ENCODE data around the gene BMPR1B.

- no peak for TF ChIP-seq RAD21 (conservative IDR thresholded peaks at IDR 0.05 in 1 of 2, IDR thresholded peaks at IDR 0.05 in 1 of 2)
- no peak for TF ChIP-seq JUN (IDR thresholded peaks at IDR 0.05)
- TF ChIP-seq, protein P1, sequence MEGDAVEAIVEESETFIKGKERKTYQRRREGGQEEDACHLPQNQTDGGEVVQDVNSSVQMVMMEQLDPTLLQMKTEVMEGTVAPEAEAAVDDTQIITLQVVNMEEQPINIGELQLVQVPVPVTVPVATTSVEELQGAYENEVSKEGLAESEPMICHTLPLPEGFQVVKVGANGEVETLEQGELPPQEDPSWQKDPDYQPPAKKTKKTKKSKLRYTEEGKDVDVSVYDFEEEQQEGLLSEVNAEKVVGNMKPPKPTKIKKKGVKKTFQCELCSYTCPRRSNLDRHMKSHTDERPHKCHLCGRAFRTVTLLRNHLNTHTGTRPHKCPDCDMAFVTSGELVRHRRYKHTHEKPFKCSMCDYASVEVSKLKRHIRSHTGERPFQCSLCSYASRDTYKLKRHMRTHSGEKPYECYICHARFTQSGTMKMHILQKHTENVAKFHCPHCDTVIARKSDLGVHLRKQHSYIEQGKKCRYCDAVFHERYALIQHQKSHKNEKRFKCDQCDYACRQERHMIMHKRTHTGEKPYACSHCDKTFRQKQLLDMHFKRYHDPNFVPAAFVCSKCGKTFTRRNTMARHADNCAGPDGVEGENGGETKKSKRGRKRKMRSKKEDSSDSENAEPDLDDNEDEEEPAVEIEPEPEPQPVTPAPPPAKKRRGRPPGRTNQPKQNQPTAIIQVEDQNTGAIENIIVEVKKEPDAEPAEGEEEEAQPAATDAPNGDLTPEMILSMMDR (IDR thresholded peaks at IDR 0.05) = no peak
- no peak for TF ChIP-seq REST (IDR thresholded peaks at IDR 0.05)
- TF ChIP-seq NFE2L2 (conservative IDR thresholded peaks at IDR 0.05; ENCODE audit: low read length) = no peak
- TF ChIP-seq CHD2 (IDR thresholded peaks at IDR 0.05; ENCODE audit: low read length, partially characterized antibody) = no peak
- TF ChIP-seq PHF8 (IDR thresholded peaks at IDR 0.05; ENCODE audit: borderline replicate concordance, low read depth) = no peak
- TF ChIP-seq RNF2 (IDR thresholded peaks at IDR 0.05; ENCODE audit: borderline replicate concordance, low read depth) = no peak
- no peak for TF ChIP-seq FOSL2 (IDR thresholded peaks at IDR 0.05)
- no peak for TF ChIP-seq FOSL2 (CRISPR knock-in tag; IDR thresholded peaks at IDR 0.05)
- TF ChIP-seq BHLHE40 (IDR thresholded peaks at IDR 0.05; ENCODE audit: low read depth, low read length) = no peak
- TF ChIP-seq, protein P2, sequence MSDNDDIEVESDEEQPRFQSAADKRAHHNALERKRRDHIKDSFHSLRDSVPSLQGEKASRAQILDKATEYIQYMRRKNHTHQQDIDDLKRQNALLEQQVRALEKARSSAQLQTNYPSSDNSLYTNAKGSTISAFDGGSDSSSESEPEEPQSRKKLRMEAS (IDR thresholded peaks at IDR 0.05) = no peak
- TF ChIP-seq, protein P3, sequence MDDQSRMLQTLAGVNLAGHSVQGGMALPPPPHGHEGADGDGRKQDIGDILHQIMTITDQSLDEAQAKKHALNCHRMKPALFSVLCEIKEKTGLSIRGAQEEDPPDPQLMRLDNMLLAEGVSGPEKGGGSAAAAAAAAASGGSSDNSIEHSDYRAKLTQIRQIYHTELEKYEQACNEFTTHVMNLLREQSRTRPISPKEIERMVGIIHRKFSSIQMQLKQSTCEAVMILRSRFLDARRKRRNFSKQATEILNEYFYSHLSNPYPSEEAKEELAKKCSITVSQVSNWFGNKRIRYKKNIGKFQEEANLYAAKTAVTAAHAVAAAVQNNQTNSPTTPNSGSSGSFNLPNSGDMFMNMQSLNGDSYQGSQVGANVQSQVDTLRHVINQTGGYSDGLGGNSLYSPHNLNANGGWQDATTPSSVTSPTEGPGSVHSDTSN (IDR thresholded peaks at IDR 0.05) = no peak
- no peak for TF ChIP-seq CBX8 (IDR thresholded peaks at IDR 0.05)
- TF ChIP-seq EP300 (IDR thresholded peaks at IDR 0.05) = no peak
Measured at GRCh38 chr4:94765648-94766047, 7.9 kb downstream of the BMPR1B start.
